Activated CD8-positive, alpha-beta memory T cell treated with anti-CD3 and anti-CD28 coated beads for 36 hours (primary cell): ENCODE data around the gene STK38L. TPM values are rescaled to one million over a fixed set of nuclear protein-coding genes. Genes with fewer than 3 reads are reported as not detected.

Experiments
- CTCF ChIA-PET: fragments of 350-600 bp; sonication (Branson Sonifier 250); formaldehyde crosslinking; loops from one replicate; lab custom pipeline; 2021; ENCODE audit warnings: antibody characterized with exemption; lab: Charles Lee
- POLR2A ChIA-PET: fragments of 350-600 bp; sonication (Branson Sonifier 250); formaldehyde crosslinking; loops from one replicate; lab custom pipeline; 2021; ENCODE audit warnings: antibody characterized with exemption; lab: Charles Lee
- total RNA-seq, 2 experiments: library from RNA; stranded (reverse); gene quantifications; one replicate each; pipeline ENCODE4 v1.2.3, GENCODE V29; 2021

STK38L gene
- total RNA-seq = 10 to 100 TPM; 23.8 to 28.8 TPM

DNA sequence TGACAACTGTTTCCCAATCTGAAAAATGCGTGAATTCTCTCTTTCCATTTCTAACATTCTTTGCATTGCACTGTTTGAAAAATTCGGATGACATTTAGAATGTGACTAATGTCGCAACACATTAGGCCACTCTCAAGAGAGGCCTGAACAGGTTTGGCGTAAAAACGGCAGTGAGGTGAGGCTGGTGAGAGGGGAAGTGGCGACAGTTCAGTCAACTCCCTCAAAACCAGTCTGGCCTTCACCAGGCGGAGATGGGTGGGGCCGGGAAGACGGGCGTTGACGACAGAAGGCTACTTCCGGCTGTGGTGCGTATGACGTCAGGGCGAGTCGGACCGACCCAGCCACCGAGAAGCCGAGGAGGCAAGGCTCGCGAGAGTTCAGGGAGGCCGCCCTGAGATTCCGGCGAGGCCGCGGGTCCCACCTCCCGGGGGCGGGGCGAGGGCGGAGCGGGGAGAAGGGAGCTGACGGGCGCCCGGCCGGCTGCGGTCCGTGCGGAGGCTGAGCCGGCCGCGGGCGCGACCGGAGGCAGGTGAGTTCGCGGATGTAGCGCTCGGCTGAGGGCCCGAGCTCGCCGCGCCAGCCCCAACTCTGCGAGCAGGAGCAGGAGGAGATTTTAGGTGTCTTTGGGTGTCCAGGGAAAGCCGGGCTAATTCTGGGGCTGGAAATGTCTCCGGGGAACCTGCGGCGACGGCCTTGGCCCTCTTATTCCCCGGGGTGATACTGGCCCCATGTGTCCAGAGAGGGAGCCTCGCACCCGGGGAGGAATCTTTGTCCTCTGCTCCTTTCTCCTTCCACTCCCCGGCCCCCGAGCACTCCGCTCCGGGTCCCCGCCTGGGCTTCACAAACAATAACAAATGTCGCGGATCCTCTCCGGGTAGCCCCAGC lies at the start of gene STK38L:
Gene STK38L, plus strand, starts transcription at position 483 of the 885 bp plus-strand sequence. CDS start 53,435 bp downstream, outside the sequence.
- ChIA-PET CTCF (interaction anchor here (1.1 kb wide), 2 partner anchors 63 to 64 kb away, joined by 3 read pairs; no protein-coding TSS in a partner anchor), POLR2A (interaction anchor here (0.6 to 1.0 kb wide), 2 partner anchors 16 to 34 kb away, joined by 3 read pairs; no protein-coding TSS in a partner anchor)

GRCh38 chr12:27194644-27195043 lies 49.4 kb upstream of the STK38L start:
- CTCF ChIA-PET = no interaction called here
- POLR2A ChIA-PET = no interaction called here

- ChIA-PET POLR2A (no interaction called here), CTCF (no interaction called here)
Measured at GRCh38 chr12:27198036-27198435, 46.0 kb upstream of the STK38L start.

GRCh38 chr12:27199638-27200300 lies 44.3 kb upstream of the STK38L start:
- CTCF ChIA-PET = no interaction called here
- POLR2A ChIA-PET = no interaction called here

DNA sequence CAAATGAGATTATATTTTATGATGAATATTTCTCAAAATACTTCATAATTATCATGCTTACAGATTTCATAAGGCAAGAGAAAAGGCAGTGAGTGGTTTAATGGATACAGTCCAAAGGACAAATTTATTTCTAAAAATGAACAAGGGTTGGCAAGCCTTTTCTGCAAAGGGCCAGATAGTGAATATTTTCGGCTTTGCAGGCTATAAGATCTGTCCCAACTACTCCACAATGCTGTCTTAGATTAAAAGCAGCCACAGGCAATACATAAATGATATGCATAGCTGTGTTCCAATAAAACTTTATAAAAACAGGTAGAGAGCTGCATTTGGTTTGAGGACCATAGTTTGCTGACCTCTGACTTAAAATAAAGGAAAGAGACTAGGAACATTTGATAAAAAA lies 42.9 kb upstream of the STK38L start:
- ChIA-PET CTCF (no interaction called here), POLR2A (no interaction called here)

DNA sequence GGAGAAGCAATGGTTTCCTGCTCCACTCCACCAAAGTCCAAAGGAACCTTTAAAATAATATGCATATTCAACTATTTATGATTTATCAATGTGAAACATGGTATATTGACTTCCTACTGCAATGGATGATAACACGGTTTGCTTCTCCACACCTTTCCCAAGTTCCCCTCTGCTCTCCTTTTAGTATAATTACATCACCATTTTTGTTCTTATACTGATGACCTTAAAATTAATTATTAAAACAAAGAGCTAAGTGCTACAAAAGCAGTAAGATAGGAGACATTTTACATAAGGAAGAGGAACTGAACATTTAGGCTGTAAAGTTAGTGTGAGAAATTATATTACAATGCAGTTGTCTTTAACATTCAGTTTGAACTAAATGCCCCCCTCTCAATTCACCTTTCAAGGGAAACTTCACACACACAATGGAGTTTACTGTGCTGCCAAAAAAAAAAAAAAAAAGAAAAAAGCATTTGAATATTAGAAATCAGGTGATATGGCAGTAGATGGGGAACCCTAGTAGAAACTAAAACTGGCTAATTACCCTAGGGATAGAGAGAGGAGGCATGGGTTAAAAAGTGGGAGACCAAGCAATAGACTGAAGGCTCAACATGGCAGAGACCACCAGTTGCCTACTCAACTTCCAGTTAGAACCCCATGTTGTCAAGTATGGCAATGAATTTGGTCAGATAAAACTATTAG lies 37.1 kb upstream of the STK38L start:
- ChIA-PET CTCF (interaction anchor here (1.3 kb wide), 1 partner anchor 28 kb away, joined by 3 read pairs; no protein-coding TSS in a partner anchor), POLR2A (no interaction called here)

DNA sequence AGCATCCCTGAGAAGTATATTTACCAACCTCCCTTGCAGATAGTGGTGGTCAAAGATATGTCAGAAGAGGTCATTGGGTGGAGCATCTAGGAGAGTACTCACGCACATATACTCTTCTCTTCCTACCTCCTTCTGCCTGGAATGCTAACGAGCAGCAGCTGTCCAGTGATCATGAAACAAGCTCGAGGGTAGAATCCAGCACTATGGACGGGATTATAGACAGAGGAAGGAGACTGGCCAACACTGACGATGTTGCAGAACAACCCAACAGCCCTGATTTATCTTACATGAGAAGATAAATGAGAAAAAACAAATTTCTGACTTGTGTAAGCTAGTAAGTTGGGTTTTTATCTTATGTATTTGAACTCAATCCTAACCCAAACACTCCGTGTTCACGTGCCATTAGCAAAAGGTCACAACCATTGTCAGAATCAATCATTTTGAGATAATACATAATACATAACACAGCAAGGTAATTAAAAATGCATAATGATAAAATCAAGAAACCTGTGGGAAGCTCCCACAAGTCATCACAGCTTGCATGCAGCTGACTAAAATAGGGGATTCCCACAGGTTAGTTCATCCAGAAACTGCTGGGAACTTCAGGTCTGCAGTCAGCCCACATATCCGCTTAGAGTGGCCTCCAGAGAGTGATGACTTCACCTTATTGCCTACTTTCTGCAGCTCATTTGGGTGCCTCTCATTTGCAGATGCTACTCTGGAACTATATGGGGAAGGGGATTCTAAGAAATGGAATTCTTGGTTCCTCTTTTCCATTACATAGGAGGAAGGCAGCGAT lies 36.3 kb upstream of the STK38L start:
- CTCF ChIA-PET = interaction anchor here (1.3 kb wide), 1 partner anchor 29 kb away, joined by 3 read pairs; no protein-coding TSS in a partner anchor
- POLR2A ChIA-PET = interaction anchor here (0.5 kb wide), 1 partner anchor 14 kb away, joined by 5 read pairs; no protein-coding TSS in a partner anchor

DNA sequence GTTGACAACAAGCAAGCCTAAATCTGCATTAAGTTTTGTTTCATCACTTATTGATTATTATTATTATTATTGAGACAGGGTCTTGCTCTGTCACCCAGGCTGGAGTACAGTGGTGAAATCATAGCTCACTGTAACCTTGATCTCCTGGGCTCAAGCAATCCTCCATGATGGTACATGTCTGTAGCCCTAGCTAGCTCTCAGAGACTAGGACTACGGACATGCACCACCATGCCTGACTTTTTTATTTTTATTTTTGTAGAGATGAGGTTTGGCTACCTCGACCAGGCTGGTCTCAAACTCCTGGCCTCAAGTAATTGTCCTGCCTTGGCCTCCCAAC lies 35.7 kb upstream of the STK38L start:
- ChIA-PET POLR2A (interaction anchor here (0.5 kb wide), 1 partner anchor 14 kb away, joined by 5 read pairs; no protein-coding TSS in a partner anchor), CTCF (interaction anchor here (1.3 kb wide), 1 partner anchor 29 kb away, joined by 3 read pairs; no protein-coding TSS in a partner anchor)

- CTCF ChIA-PET = no interaction called here
Measured at GRCh38 chr12:27209257-27209910, 34.7 kb upstream of the STK38L start.

GRCh38 chr12:27210187-27210586 lies 33.9 kb upstream of the STK38L start:
- POLR2A ChIA-PET = no interaction called here

More at GRCh38 chr12:27209257-27209910, 34.7 kb upstream of the STK38L start:
- POLR2A ChIA-PET = no interaction called here

DNA sequence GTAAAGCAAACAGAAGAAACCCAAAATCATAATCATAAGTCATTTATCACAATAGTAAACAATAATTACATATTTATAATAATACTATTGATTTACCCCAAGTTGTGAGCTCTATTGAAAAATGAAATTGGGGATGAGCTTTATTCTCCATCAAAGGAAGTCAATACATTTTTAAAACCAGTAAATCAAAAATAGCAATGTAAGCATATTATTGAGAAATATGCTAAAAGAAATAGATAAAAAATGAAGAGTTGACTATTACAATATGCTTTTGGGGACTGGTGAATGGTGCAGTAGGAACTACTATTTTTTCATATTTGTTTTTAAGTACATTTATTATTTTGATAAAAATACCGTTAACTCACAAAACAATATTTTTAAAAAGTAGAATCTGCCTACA lies 31.2 kb upstream of the STK38L start:
- POLR2A ChIA-PET = no interaction called here
- CTCF ChIA-PET = no interaction called here

More at GRCh38 chr12:27210187-27210586, 33.9 kb upstream of the STK38L start:
- CTCF ChIA-PET = no interaction called here

DNA sequence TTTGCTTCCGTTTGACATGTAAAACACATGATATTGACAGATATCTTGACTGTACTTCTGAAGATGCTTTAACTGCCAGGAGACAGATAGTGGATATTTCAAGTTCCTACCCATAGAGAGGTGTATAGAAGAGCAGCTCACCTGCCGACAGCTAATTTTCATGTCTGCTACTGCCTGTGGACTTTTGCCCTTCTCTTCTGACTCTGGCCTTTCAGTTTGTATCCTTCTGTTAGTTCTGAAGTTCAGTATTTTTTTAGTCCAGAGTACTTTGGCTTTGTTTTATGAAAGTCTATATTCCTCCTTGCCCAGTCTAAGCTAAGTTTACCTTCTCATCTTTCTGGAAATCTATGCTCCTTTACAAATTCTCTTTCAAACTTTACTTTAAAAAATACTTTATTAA lies 30.8 kb upstream of the STK38L start:
- ChIA-PET POLR2A (no interaction called here), CTCF (no interaction called here)

GRCh38 chr12:27213830-27214787 lies 30.0 kb upstream of the STK38L start:
- ChIA-PET POLR2A (no interaction called here), CTCF (no interaction called here)

DNA sequence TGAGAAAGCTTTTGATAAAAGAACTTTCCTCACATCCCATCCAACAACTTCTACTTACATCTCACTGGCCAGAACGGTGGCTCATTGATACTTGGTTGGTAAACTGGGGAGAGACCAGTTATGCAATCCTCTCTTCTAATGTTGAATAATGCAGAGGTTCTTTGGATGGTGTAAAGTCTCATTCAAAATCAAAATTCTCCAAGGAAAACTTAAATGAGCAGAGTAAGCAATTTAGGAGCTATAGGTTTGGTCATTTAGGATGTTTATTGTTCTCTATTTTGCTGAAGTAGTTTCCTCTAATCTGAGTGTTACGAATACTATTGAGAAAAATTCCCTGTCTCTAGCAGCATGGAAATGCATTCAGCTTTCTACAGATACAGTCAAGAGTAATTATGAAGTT lies 26.5 kb upstream of the STK38L start:
- ChIA-PET CTCF (no interaction called here), POLR2A (interaction anchor here (0.6 kb wide), 1 partner anchor 194 kb away, joined by 7 read pairs; no protein-coding TSS in a partner anchor)

- POLR2A ChIA-PET = no interaction called here
- CTCF ChIA-PET = no interaction called here
Measured at GRCh38 chr12:27219693-27220054, 24.4 kb upstream of the STK38L start.

GRCh38 chr12:27220055-27220987 lies 23.8 kb upstream of the STK38L start:
- CTCF ChIA-PET = no interaction called here
- POLR2A ChIA-PET = interaction anchor here (1.0 kb wide), 1 partner anchor 44 kb away, joined by 3 read pairs; no protein-coding TSS in a partner anchor
